ENCODE results near the gene PTPRN2.

GRCh38 chr7:158388928-158389327 lies 198.7 kb downstream of the PTPRN2 start:
- no peak for TF ChIP-seq CTCF (IDR thresholded peaks at IDR 0.05)
- no peak for TF ChIP-seq POLR2AphosphoS5 (IDR thresholded peaks at IDR 0.05)
- no peak for TF ChIP-seq POLR2A (IDR thresholded peaks at IDR 0.05)
